ENCODE results near the gene RPA3. TPM values are rescaled to one million over a fixed set of nuclear protein-coding genes. Genes with fewer than 3 reads are reported as not detected.

The RPA3 gene
- total and polyA plus RNA-seq, 2 experiments from 2014 or later: 16.3 to 71.8 TPM

- no peak overlapping the region for H3K4me3 ChIP-seq
- in situ Hi-C loops (cut with MboI): no loop called here
- WGBS, 2 experiments (ENCODE audit: low coverage in 1 of 2, low lambda C conversion rate in 2 of 2, missing lambda C conversion rate in 2 of 2): 96 to 100% methylated on average over 1 of the region's 1 CpG
- no peak overlapping the region for H3K27ac ChIP-seq
- no peaks in the 10 kb centered on the region for H3K9me3 ChIP-seq (ENCODE audit: low read depth)
- no peaks in the 10 kb centered on the region for H3F3A ChIP-seq (ENCODE audit: insufficient read depth)
- no peak for DNase-seq
- H3K36me3 ChIP-seq (ENCODE audit: low read depth): peaks cover 4% of the 10 kb centered on the region; the same call in 1 of the 2 replicates
- H3K9me2 ChIP-seq (ENCODE audit: insufficient read depth): no peaks in the 10 kb centered on the region
- no peak for TF ChIP-seq EZH2phosphoT487 (IDR thresholded peaks at IDR 0.05; ENCODE audit: insufficient read depth, low read depth)
- TF ChIP-seq EZH2 (IDR thresholded peaks at IDR 0.05; ENCODE audit: insufficient read depth, poor library complexity, severe bottlenecking): no peak
- no peaks in the 10 kb centered on the region for H4K20me1 ChIP-seq (ENCODE audit: insufficient read depth)
- no peaks in the 10 kb centered on the region for H3K27me3 ChIP-seq (replicated peaks; ENCODE audit: insufficient read depth)
- no peak overlapping the region for H2AFZ ChIP-seq
- no peaks in the 10 kb centered on the region for H3K79me2 ChIP-seq (ENCODE audit: insufficient read depth)
- no peaks in the 10 kb centered on the region for H3K4me1 ChIP-seq (ENCODE audit: insufficient read depth)
- no peak overlapping the region for H3K9ac ChIP-seq
- no peak overlapping the region for H3K4me2 ChIP-seq (ENCODE audit: unreplicated experiment)
These were observed 105.2 kb downstream of the RPA3 start for GRCh38 chr7:7613210-7613609.

GRCh38 chr7:7612519-7612918, 105.9 kb downstream of the RPA3 start:
- TF ChIP-seq EZH2phosphoT487 (IDR thresholded peaks at IDR 0.05; ENCODE audit: insufficient read depth, low read depth): no peak
- no peak for TF ChIP-seq EZH2 (IDR thresholded peaks at IDR 0.05; ENCODE audit: insufficient read depth, poor library complexity, severe bottlenecking)
- Histone ChIP-seq H4K20me1 (ENCODE audit: insufficient read depth) (no peaks in the 10 kb centered on the region), H2AFZ (no peak overlapping the region), H3K9me2 (ENCODE audit: insufficient read depth) (no peaks in the 10 kb centered on the region), H3K4me1 (ENCODE audit: insufficient read depth) (no peaks in the 10 kb centered on the region), H3K36me3 (ENCODE audit: low read depth) (peaks cover 10% of the 10 kb centered on the region), H3K27me3 (replicated peaks; ENCODE audit: insufficient read depth) (no peaks in the 10 kb centered on the region), H3K9ac (no peak overlapping the region), H3K9me3 (ENCODE audit: low read depth) (no peaks in the 10 kb centered on the region), H3K4me3 (no peak overlapping the region), H3K4me2 (ENCODE audit: unreplicated experiment) (no peak overlapping the region), H3K27ac (no peak overlapping the region), H3F3A (ENCODE audit: insufficient read depth) (no peaks in the 10 kb centered on the region), H3K79me2 (ENCODE audit: insufficient read depth) (no peaks in the 10 kb centered on the region)
- in situ Hi-C loops (cut with MboI): no loop called here
- 54 to 71% methylated on average over 1 of the region's 1 CpG for WGBS, 2 experiments (ENCODE audit: low coverage in 1 of 2, low lambda C conversion rate in 2 of 2, missing lambda C conversion rate in 2 of 2)
- no peak for DNase-seq

GRCh38 chr7:7609330-7609729, 109.1 kb downstream of the RPA3 start:
- in situ Hi-C loops (cut with MboI): no loop called here
- Histone ChIP-seq H4K20me1 (ENCODE audit: insufficient read depth) (no peaks in the 10 kb centered on the region), H3K36me3 (ENCODE audit: low read depth) (peaks cover 14% of the 10 kb centered on the region), H3K9me2 (ENCODE audit: insufficient read depth) (no peaks in the 10 kb centered on the region), H3K27me3 (replicated peaks; ENCODE audit: insufficient read depth) (no peaks in the 10 kb centered on the region), H3F3A (ENCODE audit: insufficient read depth) (no peaks in the 10 kb centered on the region), H3K4me3 (no peak overlapping the region), H2AFZ (no peak overlapping the region), H3K27ac (no peak overlapping the region), H3K79me2 (ENCODE audit: insufficient read depth) (no peaks in the 10 kb centered on the region), H3K9ac (no peak overlapping the region), H3K9me3 (ENCODE audit: low read depth) (no peaks in the 10 kb centered on the region), H3K4me2 (ENCODE audit: unreplicated experiment) (no peak overlapping the region), H3K4me1 (ENCODE audit: insufficient read depth) (no peaks in the 10 kb centered on the region)
- 99 to 100% methylated on average over 2 of the region's 2 CpGs for WGBS, 2 experiments (ENCODE audit: low coverage in 1 of 2, low lambda C conversion rate in 2 of 2, missing lambda C conversion rate in 2 of 2)
- no peak for TF ChIP-seq EZH2phosphoT487 (IDR thresholded peaks at IDR 0.05; ENCODE audit: insufficient read depth, low read depth)
- TF ChIP-seq EZH2 (IDR thresholded peaks at IDR 0.05; ENCODE audit: insufficient read depth, poor library complexity, severe bottlenecking): no peak
- no peak for DNase-seq

GRCh38 chr7:7607010-7607409, 111.4 kb downstream of the RPA3 start:
- DNase-seq: no peak
- H3K4me2 ChIP-seq (ENCODE audit: unreplicated experiment): no peak overlapping the region

GRCh38 chr7:7596176-7596575, 122.2 kb downstream of the RPA3 start:
- no peaks in the 10 kb centered on the region for H3K27me3 ChIP-seq (replicated peaks; ENCODE audit: insufficient read depth)
- H3K36me3 ChIP-seq (ENCODE audit: low read depth): peaks cover 17% of the 10 kb centered on the region
- 86% methylated on average over 5 of the region's 5 CpGs for WGBS, 2 experiments (ENCODE audit: low coverage in 1 of 2, low lambda C conversion rate in 2 of 2, missing lambda C conversion rate in 2 of 2)
- H3K9me3 ChIP-seq (ENCODE audit: low read depth): no peaks in the 10 kb centered on the region
- H3K4me3 ChIP-seq: no peak overlapping the region
- in situ Hi-C loops (cut with MboI): no loop called here
- no peak overlapping the region for H2AFZ ChIP-seq
- no peaks in the 10 kb centered on the region for H3K79me2 ChIP-seq (ENCODE audit: insufficient read depth)
- H3F3A ChIP-seq (ENCODE audit: insufficient read depth): no peaks in the 10 kb centered on the region
- no peak for DNase-seq
- TF ChIP-seq EZH2 (IDR thresholded peaks at IDR 0.05; ENCODE audit: insufficient read depth, poor library complexity, severe bottlenecking) (no peak), EZH2phosphoT487 (IDR thresholded peaks at IDR 0.05; ENCODE audit: insufficient read depth, low read depth) (no peak)
- H4K20me1 ChIP-seq (ENCODE audit: insufficient read depth): no peaks in the 10 kb centered on the region
- H3K9ac ChIP-seq: no peak overlapping the region
- no peaks in the 10 kb centered on the region for H3K4me1 ChIP-seq (ENCODE audit: insufficient read depth)
- no peak overlapping the region for H3K4me2 ChIP-seq (ENCODE audit: unreplicated experiment)
- H3K27ac ChIP-seq: no peak overlapping the region
- no peaks in the 10 kb centered on the region for H3K9me2 ChIP-seq (ENCODE audit: insufficient read depth)

More at GRCh38 chr7:7607010-7607409, 111.4 kb downstream of the RPA3 start:
- peaks cover 14% of the 10 kb centered on the region for H3K36me3 ChIP-seq (ENCODE audit: low read depth)
- no peak overlapping the region for H3K27ac ChIP-seq
- in situ Hi-C loops (cut with MboI): no loop called here
- H3K27me3 ChIP-seq (replicated peaks; ENCODE audit: insufficient read depth): no peaks in the 10 kb centered on the region
- no peaks in the 10 kb centered on the region for H4K20me1 ChIP-seq (ENCODE audit: insufficient read depth)
- no peak for TF ChIP-seq EZH2 (IDR thresholded peaks at IDR 0.05; ENCODE audit: insufficient read depth, poor library complexity, severe bottlenecking)
- TF ChIP-seq EZH2phosphoT487 (IDR thresholded peaks at IDR 0.05; ENCODE audit: insufficient read depth, low read depth): no peak
- no peaks in the 10 kb centered on the region for H3K4me1 ChIP-seq (ENCODE audit: insufficient read depth)
- H3K4me3 ChIP-seq: no peak overlapping the region
- no peaks in the 10 kb centered on the region for H3K9me2 ChIP-seq (ENCODE audit: insufficient read depth)
- WGBS, 2 experiments (ENCODE audit: low coverage in 1 of 2, low lambda C conversion rate in 2 of 2, missing lambda C conversion rate in 2 of 2): 62 to 64% methylated on average over 3 of the region's 3 CpGs
- no peaks in the 10 kb centered on the region for H3K9me3 ChIP-seq (ENCODE audit: low read depth)
- H3K79me2 ChIP-seq (ENCODE audit: insufficient read depth): no peaks in the 10 kb centered on the region
- no peak overlapping the region for H3K9ac ChIP-seq
- H3F3A ChIP-seq (ENCODE audit: insufficient read depth): no peaks in the 10 kb centered on the region
- H2AFZ ChIP-seq: no peak overlapping the region

Measured in GM23248 (cell line).